WTC11 (cell line): ENCODE measurements around the gene DNPEP. TPM values are rescaled to one million over a fixed set of nuclear protein-coding genes. Genes with fewer than 3 reads are reported as not detected.

ENCODE experiments used
- ATAC-seq: fragments of 200-7000 bp; cut with Tn5 transposase; 2 replicates; pipeline ENCODE4 v1.10.0; 2021; ENCODE audit warnings: mild to moderate bottlenecking, moderate library complexity
- CTCF ChIA-PET: fragments of 300-600 bp; sonication (Branson Sonifier 250); formaldehyde crosslinking; loops from one replicate; lab custom pipeline; 2021; ENCODE audit warnings: antibody characterized with exemption; lab: Charles Lee
- POLR2A ChIA-PET: fragments of 350-600 bp; sonication (Branson Sonifier 250); formaldehyde crosslinking; loops from one replicate; lab custom pipeline; 2021; ENCODE audit warnings: antibody characterized with exemption; lab: Charles Lee
- DNase-seq: peaks from one replicate; pipeline ENCODE4 v3.0.0; 2021; ENCODE audit warnings: low spot score
- H3K27ac Mint-ChIP-seq: 2 replicates; pipeline ENCODE4 v1.8.0; 2021; ENCODE audit warnings: mixed read lengths
- H3K27me3 Mint-ChIP-seq: 2 replicates; pipeline ENCODE4 v1.8.0; 2021; ENCODE audit warnings: low read depth, mild to moderate bottlenecking, moderate library complexity, mixed read lengths
- H3K36me3 Mint-ChIP-seq: 2 replicates; pipeline ENCODE4 v1.8.0; 2021; ENCODE audit warnings: mixed read lengths
- H3K4me1 Mint-ChIP-seq: 2 replicates; pipeline ENCODE4 v1.8.0; 2022; ENCODE audit warnings: mixed read lengths
- H3K4me3 Mint-ChIP-seq: 2 replicates; pipeline ENCODE4 v1.8.0; 2021; ENCODE audit warnings: mild to moderate bottlenecking, moderate library complexity, mixed read lengths
- H3K9me3 Mint-ChIP-seq: 2 replicates; pipeline ENCODE4 v1.8.0; 2021; ENCODE audit warnings: mixed read lengths
- ATF1 ChIP-seq: sonication (generic); formaldehyde crosslinking; IDR thresholded peaks from 2 replicates; pipeline ENCODE4 v1.8.1; 2023; ENCODE audit warnings: mild to moderate bottlenecking, moderate library complexity, missing genetic modification reagents
- CREB1 ChIP-seq: sonication (generic); formaldehyde crosslinking; IDR thresholded peaks from 2 replicates; pipeline ENCODE4 v1.8.0; 2023; ENCODE audit warnings: mild to moderate bottlenecking, missing genetic modification reagents
- E2F4 ChIP-seq: sonication (generic); formaldehyde crosslinking; IDR thresholded peaks from 2 replicates; pipeline ENCODE4 v1.8.1; 2022; ENCODE audit warnings: low read depth, mild to moderate bottlenecking, moderate library complexity, missing genetic modification reagents, borderline replicate concordance
- MYBL2 ChIP-seq: sonication (generic); formaldehyde crosslinking; IDR thresholded peaks from 2 replicates; pipeline ENCODE4 v1.8.1; 2023; ENCODE audit warnings: mild to moderate bottlenecking, moderate library complexity, missing genetic modification reagents
- NR2C2 ChIP-seq: sonication (generic); formaldehyde crosslinking; IDR thresholded peaks from 2 replicates; pipeline ENCODE4 v1.8.0; 2022; ENCODE audit warnings: mild to moderate bottlenecking, missing genetic modification reagents
- PRDM15 ChIP-seq: sonication (generic); formaldehyde crosslinking; IDR thresholded peaks from 2 replicates; pipeline ENCODE4 v1.8.0; 2022; ENCODE audit warnings: missing genetic modification reagents
- PREB ChIP-seq: sonication (generic); formaldehyde crosslinking; IDR thresholded peaks from 2 replicates; pipeline ENCODE4 v1.8.1; 2022; ENCODE audit warnings: mild to moderate bottlenecking, missing genetic modification reagents, moderate library complexity, borderline replicate concordance
- TEAD4 ChIP-seq: sonication (generic); formaldehyde crosslinking; IDR thresholded peaks from 2 replicates; pipeline ENCODE4 v1.8.0; 2022; ENCODE audit warnings: mild to moderate bottlenecking, missing genetic modification reagents
- ZNF281 ChIP-seq: sonication (generic); formaldehyde crosslinking; IDR thresholded peaks from 2 replicates; pipeline ENCODE4 v1.8.0; 2023; ENCODE audit warnings: mild to moderate bottlenecking, missing genetic modification reagents
- ZNF423 ChIP-seq: fragments of 250-450 bp; sonication (Bioruptor Pico); IDR thresholded peaks from 2 replicates; pipeline ENCODE4 v2.1.2; 2022; ENCODE audit warnings: mild to moderate bottlenecking, moderate library complexity
- ZNF425 ChIP-seq: fragments of 250-450 bp; sonication (Bioruptor Pico); conservative IDR thresholded peaks from 2 replicates; pipeline ENCODE4 v1.9.0; 2021; ENCODE audit warnings: mild to moderate bottlenecking
- total RNA-seq: library from RNA; stranded (reverse); gene quantifications from 3 replicates; pipeline ENCODE4 v1.2.3, GENCODE V29; 2021

The DNPEP gene
- total RNA-seq, 1 experiment from 2014 or later: 67.6 TPM

- Mint-ChIP-seq H3K36me3 (no peaks in the 10 kb centered on the region), H3K4me1 (peaks cover 2% of the 10 kb centered on the region; the same call in 1 of the 2 replicates), H3K4me3 (peak overlapping the region; percentile 73), H3K27ac (no peak overlapping the region), H3K9me3 (no peaks in the 10 kb centered on the region), H3K27me3 (peaks cover 82% of the 10 kb centered on the region)
- TF ChIP-seq ZNF423 (CRISPR knock-in tag) (peak; percentile 42; the same call in 1 of the 2 replicates), PRDM15 (CRISPR knock-in tag) (no peak)
- ATAC-seq (peak; percentile 69), DNase-seq (peak; percentile 26)
- POLR2A ChIA-PET: interaction anchor here (0.9 kb wide), 1 partner anchor 13 kb away, joined by 6 read pairs; no protein-coding TSS in a partner anchor
- CTCF ChIA-PET: interaction anchor here (0.6 to 2.6 kb wide), 8 partner anchors 11 to 171 kb away, joined by 3 to 12 read pairs (median 4); no protein-coding TSS in a partner anchor
These were observed 29.3 kb downstream of the DNPEP start for GRCh38 chr2:219358170-219359075.

- Mint-ChIP-seq H3K4me3 (no peak overlapping the region), H3K4me1 (peaks cover 2% of the 10 kb centered on the region; the same call in 1 of the 2 replicates), H3K9me3 (no peaks in the 10 kb centered on the region), H3K27ac (no peak overlapping the region), H3K27me3 (peaks cover 84% of the 10 kb centered on the region), H3K36me3 (no peaks in the 10 kb centered on the region)
- CTCF ChIA-PET: interaction anchor here (0.8 kb wide), 1 partner anchor 62 kb away, joined by 3 read pairs; no protein-coding TSS in a partner anchor
- POLR2A ChIA-PET: interaction anchor here (0.6 kb wide), 1 partner anchor 30 kb away, joined by 3 read pairs; no protein-coding TSS in a partner anchor
- ATAC-seq (no peak), DNase-seq (no peak)
- TF ChIP-seq TEAD4 (CRISPR knock-in tag) (no peak), E2F4 (CRISPR knock-in tag) (no peak), PREB (no peak), CREB1 (CRISPR knock-in tag) (no peak), ZNF423 (CRISPR knock-in tag) (no peak), ZNF425 (CRISPR knock-in tag) (no peak), MYBL2 (no peak), ZNF281 (CRISPR knock-in tag) (no peak), NR2C2 (CRISPR knock-in tag) (no peak), ATF1 (CRISPR knock-in tag) (no peak)
These were observed 30.9 kb downstream of the DNPEP start for GRCh38 chr2:219356834-219357233.
